SKM-1 treated with dmso at 0.1 percent for 144 hours (cell line): Measurements from ENCODE around the gene PGBD4.

ENCODE experiments used
- DNase-seq: peaks from one replicate; lab custom pipeline; 2025; ENCODE audit not compliant: unreplicated experiment; lab: John Stamatoyannopoulos, UW

The PGBD4 gene

DNA sequence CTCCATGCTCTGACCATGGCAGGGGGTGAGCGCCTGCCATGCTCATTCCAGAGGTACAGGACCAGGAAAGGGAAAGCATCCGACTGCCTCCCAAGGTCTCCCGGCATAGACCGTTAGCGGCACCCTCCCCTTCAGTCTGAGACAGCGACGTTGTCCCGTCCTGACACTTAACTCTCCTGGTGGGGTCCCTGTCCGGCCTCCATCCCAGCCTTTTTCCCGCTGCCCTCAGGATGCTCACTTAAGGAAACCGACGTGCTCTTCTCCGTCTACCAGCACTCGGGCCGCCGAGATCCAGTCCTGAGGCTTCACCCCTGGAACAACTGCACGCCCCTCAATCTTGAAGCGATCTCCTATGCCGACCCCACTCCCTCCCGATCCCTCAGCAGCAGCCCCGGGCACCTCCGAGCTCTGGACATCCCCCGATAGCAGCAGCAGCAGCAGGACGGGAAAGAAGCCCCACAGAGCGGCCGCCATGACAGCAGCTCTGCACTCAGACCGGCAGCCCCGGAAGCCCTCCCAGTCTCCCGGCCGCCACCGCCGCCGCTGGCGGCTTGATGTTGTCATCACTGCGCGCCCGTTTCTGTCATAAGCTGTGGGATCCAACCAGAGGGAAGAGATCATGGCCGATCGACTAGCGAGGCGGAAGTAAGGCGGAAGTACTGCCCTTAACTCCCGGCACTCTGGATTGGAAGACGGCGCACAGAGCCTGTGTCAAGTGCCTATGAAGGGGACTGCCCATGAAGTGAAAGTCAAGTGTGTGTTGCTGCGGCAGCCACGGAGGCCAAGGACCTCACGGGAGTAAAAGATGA is at the start of gene PGBD4, which contains the start of gene EMC7:
PGBD4 (plus strand) TSS at position 718 of the 809 bp plus-strand sequence. CDS start 449 bp downstream, outside the sequence.
EMC7 (minus strand) TSS at position 497 of the 809 bp plus-strand sequence; CDS start at position 474, 23 bp downstream.
- peak; percentile 97 for DNase-seq

DNA sequence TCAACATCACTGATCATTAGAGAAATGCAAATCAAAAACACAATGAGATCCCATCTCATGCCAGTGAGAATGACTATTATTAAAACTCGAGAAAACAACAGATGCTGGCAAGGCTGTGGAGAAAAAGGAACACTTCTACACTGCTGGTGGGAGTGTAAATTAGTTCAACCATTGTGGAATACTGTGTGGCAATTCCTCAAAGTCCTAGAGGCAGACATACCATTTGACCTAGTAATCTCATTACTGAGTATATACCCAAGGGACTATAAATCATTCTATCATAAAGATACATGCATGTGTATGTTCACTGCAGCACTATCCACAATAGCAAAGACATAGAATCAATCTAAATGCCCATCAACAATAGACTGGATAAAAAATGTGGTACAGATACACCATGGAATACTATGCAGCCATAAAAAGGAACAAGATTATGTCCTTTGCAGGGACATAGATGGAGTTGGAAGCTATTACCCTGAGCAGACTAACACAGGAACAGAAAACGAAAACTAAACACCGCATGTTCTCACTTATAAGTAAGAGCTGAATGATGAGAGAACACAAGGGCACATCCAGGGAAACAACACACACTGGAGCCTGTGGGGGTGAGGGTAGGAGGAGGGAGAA is 47.7 kb upstream of the PGBD4 start:
- no peak for DNase-seq

DNA sequence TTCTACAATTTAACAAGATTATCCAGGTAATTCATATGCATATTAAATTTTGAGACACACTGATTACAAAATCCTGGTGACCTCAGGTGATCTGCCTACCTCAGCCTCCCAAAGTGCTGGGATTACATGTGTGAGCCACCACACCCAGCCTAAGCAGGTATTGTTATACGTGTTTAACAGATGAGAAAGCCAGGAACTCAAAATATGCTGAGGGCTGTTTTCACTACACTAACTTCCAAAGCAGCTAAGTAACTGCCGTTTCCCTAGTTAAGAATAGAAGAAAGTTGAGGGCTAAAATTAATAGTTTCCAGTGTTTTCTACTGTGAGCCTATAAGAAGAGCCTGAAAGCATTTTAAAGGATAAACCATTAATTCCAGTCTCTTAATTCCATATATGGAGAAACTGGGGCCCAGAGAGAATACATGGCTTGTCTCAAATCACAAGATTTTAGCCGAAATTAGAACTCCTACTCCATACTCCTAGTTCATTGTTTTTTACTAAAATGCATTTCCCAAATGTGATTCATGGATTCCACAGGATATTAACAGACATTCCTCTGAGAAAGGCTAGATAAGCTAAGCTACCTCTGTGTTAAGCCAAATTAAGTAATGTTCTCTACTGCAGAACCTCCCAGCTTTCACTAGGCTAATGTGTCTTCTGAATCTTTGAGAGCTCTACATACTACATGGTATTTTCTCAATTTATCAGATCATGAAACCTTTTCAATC is 45.9 kb upstream of the PGBD4 start:
- no peak for DNase-seq

DNA sequence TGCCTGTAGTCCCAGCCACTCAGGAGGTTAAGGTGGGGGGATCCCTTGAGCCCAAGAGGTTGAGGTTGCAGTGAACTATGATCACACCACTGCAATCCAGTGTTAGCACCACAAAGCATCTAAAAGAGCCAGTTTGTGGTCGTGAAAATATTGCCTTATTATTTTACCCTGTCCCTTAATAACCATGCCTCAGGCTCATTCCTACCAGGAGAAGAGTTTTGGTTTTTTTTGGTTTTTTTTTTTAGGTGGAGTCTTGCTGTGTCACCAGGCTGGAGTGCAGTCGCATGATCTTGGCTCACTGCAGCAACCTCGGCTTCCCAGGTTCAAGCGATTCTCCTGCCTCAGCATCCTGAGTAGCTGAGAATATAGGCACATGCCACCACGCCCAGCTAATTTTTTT is 45.0 kb upstream of the PGBD4 start:
- DNase-seq, result no peak

DNA sequence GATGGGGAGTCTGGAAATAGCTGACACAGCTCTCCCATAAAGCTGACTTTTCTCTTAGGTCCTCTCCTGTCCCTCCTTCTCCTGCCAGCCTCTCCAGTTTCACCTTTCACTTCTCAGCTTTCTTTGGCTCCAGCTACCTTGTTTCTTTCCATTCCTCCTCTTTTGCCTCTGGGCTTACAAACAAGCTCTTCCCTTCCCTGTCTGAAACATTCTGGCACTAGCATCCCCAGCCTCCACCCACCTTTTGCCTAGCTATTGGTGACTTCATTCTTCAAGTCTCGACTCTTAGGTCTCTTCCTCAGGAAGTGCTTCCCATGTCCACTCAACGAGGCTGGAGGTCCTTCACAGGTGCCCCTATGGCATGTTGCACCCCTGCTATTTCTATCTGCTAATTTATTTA is 42.4 kb upstream of the PGBD4 start:
- DNase-seq, result no peak

DNA sequence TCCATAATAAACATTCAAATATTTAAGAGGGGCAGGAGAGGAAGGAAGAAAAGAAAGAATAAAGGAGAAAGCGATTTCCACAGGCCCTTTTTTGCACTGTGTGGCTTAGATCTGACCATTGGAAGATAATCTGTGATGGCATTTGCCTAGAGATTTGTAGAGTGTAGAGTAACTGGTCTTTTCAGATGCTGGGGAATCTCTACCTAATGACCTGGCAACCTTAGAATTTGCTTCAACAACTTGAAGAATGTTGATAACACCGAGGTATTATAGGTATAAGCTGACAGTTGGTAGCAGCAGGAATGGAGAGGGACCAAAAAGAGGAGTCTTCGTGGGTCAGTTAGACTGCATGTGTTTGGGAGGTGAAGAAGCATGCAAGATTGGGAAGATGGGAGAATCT is 41.9 kb upstream of the PGBD4 start:
- no peak for DNase-seq

DNA sequence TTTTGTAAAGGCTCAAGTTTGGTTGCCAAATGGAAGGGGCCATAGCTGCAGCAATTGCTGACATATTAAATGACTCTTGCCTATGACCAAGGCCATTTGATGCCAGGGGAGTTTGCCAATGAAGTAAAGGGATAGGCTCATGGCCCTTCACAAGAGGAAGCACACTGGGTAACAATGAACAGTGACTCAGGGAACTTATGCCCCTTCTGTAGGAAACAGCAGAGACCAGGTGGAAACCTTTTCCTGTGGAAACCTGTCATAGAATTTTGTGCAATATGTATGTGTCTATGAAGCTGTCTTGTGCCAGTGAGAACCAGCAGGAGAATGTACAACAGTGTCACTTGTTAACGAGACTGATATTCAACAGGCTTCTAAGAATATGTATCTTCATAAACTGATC is 37.4 kb upstream of the PGBD4 start:
- DNase-seq, result no peak

DNA sequence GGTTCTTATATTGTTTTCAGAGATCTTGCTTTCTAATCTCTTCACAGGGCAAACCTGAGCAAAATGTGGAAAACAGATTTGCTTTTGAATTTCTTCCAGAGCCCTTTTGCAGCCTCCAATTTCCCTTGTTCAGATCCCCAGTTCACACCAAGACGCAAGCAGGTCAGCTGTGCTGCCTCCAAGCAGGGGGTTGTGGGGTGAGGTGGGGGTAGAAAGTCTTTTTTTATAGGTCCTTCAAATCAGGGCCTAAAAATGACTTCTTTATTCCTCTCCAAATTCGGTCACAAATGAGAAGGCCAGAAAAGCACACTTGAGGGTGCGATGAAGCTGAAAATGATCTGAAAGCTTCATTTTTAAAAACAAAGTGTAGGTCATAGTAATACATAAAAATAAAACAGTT is 36.6 kb upstream of the PGBD4 start:
- DNase-seq, result no peak

DNA sequence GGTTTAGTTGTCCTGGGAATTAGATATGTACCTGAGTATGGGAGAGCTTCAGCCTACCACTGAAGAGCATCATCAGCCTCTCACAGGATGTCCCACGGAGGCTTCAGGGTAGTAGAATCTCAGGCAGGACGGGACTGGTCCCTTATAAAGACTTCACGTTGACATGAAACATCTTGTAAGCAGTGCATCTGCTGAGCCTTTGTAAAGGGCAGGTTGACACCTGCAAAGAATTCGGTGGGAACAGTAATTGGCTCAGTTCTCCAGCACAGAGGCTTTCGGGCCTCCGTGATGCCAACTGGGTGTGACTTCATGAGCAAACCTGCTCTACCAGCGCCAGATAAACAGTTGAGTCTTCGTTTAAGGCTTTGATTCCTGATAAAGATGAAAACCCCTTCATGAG is 35.9 kb upstream of the PGBD4 start:
- DNase-seq, result no peak

DNA sequence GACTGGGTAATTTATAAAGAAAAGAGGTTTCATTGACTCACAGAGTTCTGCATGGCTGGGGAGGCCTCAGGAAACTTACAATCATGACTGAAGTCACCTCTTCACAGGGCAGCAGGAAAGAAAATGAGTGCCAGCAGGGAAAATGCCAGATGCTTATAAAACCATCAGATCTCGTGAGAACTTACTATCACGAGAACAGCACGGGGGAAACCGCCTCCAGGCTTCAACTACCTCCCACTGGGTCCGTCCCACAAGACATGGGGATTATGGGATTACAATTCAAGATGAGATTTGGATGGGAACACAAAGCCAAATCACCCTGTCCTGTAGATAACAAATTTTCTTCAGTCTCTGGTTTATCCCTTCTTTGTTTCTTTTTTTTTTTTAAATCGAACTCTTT is 31.9 kb upstream of the PGBD4 start:
- DNase-seq, result no peak

DNA sequence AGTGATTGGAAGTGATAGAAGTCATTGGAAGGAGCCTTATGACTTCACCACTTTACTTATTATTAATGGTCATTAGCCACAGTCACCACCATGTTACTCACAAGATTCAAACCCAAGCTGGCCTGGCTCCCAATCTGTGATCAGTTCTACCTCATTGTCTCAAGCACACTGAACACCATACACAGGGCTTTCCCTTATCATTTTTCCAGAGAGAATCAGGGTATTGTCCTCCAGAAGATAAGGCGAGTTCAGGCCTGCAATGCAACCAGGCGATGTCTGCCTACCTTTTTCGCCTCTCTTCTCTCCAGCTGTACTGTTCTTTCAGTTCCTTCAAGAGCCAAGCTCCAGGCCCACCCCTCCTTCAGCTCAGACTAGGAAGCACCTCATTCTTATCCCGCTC is 25.1 kb upstream of the PGBD4 start:
- no peak for DNase-seq

DNA sequence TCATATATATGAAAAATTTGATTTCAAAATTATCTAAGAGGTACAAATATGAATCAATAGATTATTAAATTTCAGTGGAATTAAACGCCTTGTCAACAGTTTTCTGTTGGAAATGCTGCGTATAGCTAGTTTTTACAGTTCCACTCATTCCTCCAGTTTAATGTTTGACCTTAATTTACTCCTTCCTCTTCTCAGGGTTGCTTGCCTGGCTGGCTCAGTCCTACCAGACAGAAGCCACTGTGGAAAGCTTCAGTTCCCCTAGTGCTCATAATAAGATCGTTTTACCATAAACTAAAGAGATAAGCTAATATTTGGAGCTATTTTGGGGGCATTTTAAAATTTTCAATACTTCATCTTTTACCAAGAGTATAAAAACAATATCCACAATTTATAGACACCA is 23.0 kb upstream of the PGBD4 start:
- no peak for DNase-seq

DNA sequence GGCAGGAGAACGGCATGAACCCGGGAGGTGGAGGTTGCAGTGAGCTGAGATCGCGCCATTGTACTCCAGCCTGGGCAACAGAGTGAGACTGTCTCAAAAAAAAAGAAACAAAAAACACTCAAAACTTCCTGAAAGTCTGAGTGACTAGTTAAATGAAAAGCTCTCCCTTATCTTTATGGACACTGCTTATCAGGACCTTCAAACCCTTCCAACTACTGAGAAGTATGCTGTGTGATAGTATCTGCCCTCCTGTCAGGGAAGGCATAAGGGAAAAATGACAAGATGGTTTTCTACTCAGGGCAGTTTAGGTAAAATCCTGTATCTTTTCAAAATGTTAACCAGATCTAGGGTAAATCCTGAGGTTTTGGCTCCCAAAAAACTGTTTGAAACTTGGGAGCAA is 22.0 kb upstream of the PGBD4 start:
- DNase-seq, result no peak

DNA sequence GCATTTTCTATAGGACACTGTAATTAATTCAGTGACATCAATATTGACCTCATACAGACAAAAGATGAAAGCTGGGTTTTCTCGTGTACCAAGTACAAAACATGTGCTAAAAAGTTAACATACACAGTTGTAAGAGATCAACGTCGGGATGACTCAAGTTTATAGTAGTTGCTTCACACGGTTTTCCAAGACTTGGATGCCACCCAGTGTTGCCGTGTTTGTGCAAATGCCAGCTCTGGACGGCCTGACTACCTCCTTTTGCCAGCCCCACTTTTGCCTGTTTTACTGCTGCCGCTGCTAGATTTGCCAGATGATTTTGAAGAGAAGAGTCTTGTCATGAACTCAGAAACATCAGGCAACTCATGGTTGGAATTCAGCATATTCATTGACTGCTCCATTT is 17.8 kb upstream of the PGBD4 start:
- DNase-seq, result no peak

DNA sequence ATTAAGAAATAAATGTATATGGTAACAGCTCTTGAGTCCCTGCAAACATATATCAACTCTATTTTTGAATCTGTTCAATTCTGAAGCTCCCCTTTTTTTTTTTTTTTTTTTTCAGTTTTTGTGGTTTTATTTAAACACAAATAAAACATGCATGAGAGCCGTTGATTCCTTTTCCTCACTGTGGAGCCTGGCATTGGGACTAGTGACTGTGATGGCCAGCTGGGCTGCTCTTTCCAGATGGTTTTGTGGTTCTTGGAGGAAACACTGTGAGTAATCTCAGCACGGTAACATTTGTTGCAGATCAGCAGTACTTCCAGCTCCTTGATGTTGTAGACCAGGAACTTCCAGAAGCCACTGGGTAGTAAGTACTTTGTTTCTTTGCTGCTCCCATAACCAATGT is 16.1 kb upstream of the PGBD4 start:
- DNase-seq, result no peak

DNA sequence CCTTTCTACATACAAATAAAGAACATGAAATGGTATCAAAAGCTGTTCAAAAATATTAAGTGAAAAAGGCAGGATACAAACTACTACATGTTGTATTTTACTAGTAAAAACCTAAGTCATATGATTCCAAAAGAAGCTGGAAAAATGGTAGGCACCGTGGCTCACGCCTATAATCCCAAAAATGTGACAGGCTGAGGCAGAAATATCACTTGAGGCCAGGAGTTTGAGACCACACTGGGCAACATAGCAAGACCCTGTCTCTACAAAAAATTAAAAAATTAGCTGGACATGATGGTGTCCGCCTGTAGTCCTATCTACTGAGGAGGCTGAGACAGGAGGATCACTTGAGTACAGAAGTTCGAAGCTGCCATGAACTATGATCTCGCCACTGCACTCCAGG is 2.0 kb upstream of the PGBD4 start:
- DNase-seq, result no peak

DNA sequence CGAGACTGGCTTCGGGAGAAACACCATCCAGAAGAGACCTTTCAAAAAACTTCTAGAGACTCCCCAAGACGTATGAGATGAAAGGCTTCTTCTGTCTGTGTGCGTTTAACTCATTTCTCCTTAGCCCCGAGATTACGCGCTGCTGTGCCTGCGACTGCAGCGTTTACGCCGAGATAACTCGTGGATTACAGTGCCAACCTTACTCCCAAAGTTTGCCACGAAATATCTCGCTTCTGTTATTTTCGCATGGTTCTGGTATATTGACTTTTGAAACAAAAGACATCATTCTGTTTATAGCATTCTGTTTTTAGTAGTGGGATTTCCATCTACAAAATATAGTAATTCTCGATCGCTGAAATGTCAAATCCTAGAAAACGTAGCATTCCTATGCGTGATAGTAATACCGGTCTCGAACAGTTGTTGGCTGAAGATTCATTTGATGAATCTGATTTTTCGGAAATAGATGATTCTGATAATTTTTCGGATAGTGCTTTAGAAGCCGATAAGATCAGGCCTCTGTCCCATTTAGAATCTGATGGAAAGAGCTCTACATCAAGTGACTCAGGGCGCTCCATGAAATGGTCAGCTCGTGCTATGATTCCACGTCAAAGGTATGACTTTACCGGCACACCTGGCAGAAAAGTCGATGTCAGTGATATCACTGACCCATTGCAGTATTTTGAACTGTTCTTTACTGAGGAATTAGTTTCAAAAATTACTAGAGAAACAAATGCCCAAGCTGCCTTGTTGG is 467 bp downstream of the PGBD4 start:
- no peak for DNase-seq

DNA sequence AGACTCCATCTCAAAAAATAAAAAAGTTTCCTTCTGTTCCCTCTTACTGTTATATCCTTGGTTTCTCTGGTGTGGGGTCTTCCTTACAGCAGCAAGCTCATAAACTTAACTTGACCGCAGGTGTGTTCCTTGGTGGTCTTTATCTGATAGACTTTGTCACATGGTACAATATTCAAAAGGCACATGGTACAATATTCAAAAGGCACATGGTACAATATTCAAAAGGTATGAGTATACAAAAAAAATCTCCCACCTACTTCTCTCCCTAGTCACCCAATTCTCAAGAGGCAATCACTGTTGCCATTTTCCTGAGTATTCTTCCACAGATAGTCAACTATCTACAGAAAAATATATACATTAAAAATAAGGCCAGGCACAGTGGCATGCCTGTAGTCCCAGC is 4.5 kb downstream of the PGBD4 start:
- no peak for DNase-seq

DNA sequence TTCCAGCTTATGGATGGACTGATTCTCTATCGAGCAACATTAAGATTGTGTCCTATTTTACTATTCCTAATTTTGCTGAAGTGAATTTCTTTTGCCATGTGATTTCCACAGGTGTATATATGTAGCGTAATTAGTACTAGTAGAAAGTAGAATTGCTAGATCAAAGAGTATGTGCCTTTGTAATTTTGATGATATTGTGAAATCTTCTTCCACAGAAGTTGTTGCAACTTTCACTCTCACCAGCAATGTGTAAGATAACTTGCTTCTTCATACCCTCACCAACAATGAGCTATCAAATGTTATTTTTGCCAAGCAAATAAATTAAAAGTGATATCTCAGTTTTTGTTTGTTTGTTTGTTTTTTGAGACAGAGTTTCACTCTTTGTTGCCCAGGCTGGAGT is 5.4 kb downstream of the PGBD4 start:
- no peak for DNase-seq

DNA sequence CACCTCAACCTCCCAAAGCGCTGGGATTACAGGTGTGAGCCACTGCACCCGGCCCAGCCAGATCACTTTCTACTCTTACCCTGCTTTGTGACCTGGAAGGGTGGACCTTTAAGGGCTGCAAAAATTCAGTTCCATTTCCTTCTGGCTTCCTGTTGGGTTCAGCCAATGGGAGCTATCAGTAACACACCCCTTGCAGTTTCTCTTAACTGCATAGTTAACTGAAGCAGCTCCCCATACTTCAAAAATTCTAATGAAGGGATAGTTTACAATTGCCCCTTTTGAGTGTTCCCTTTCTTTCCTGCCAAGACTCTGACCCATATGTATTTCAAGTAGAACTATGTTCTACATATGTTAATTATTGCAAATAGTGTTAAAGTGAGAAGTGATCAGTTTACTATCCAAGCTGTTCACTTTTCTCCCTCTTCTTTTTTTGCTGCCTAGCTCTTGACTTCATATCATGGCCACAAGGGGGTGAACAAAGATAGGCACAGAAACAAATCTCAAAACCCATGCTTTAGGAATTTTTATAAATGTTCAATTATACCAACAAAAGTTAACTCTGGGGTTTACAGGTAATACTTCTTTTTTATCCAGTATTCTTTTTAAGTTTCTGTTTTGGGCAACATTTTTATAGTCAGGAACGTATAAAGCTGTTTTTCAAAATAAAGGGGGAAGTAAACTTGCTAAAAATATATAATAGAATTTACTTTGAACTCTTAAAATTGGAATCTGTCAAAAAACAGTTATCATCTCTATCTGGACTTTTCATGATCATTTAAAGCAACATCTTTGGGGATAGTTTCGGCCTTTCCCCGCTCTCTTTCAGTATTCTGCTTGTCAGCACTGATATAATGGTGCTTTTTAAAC is 8.1 kb downstream of the PGBD4 start:
- DNase-seq, result peak; percentile 21
